DND-41 (cell line): ENCODE results near the gene PRND.

Experiments
- CTCF ChIP-seq: IDR thresholded peaks from 2 replicates; pipeline ENCODE4 v1.5.1; 2012; ENCODE audit warnings: borderline replicate concordance, low read length, moderate library complexity, mild to moderate bottlenecking; ENCODE audit not compliant: poor library complexity, severe bottlenecking; ENCODE audit errors: extremely low read depth
- EZH2 ChIP-seq: IDR thresholded peaks from 3 replicates; pipeline ENCODE4 v1.6.1; 2012; ENCODE audit warnings: borderline replicate concordance, low read depth, mild to moderate bottlenecking, moderate library complexity, low read length, inconsistent platforms; ENCODE audit not compliant: severe bottlenecking

DNA sequence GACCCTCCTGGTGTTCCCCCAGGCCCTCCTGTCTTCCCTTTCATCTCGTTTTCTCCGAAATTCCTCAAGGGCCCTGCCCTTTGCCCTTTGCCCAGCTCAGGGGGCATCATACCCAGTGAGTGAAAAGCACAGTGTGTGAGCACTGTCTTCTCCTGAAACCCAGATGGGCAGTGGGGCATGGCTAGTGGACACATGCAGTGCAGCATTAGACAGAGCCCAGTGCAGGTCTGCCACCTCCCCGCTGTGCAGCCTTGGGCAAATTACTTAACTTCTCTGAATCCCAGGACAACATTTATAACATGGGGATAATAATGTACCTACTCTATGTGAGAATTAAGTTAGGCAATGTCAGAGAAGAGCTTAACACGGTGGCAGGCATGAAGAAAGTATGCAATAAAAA is 1.3 kb downstream of the PRND start:
- TF ChIP-seq EZH2 (no peak), CTCF (no peak)
